Measurements from ENCODE around the gene ATXN10. TPM values are rescaled to one million over a fixed set of nuclear protein-coding genes. Genes with fewer than 3 reads are reported as not detected.

The ATXN10 gene
- total and polyA plus RNA-seq, 11 donors, result 55.0 to 192 (median 149) TPM

DNA sequence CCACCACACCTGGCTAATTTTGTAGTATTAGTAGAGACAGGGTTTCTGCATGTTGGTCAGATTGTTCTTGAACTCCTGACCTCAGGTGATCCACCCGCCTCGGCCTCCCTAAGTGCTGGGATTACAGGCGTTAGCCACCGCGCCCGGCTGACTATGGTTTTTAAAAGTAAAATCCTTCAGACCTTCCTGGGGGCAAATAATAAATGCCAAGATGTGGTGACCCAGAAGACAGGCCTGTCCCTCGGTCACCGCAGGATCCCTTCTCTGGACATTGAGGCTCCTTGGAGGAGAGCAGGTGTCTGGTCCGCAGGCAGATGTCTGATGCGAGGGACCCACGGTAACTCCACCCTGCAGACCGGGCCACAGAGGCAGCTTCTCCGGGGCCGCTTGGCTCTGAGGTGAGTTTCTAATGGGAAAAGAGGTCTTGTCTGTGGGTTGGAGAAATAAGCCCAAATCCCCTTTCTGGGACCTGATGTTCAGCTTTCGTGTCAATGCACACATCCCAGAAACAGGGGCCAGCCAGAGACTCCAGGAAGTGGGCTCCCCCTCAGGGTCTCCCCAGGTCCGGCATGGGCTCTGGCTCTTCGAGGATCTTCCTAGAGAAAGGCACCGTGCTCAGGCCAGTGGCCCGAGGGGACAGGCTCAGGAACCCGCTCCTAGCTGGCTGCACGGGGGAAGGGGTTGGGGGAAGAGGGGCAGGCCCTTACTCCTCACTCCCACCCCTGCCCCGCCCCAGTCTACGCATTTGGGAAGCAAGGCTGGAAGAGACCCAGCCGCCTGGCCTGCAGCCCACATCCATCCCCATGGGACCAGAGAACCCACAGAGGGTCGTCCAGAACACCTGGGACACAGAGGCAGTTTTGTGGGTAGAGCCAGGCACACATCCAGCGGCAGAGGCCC, 204.8 kb downstream of the ATXN10 start:
- intact Hi-C loops (cut with DNase I), result no loop called here
- no peak overlapping the region for H3K4me3 ChIP-seq
- H3K36me3 ChIP-seq, result no peaks in the 10 kb centered on the region
- peaks cover 0 to 38% (median 10%) of the 10 kb centered on the region in 12 donors for H3K4me1 ChIP-seq
- H3K27ac ChIP-seq, result no peak overlapping the region
- TF ChIP-seq POLR2A (IDR thresholded peaks at IDR 0.05), result no peak
- TF ChIP-seq, protein P1, sequence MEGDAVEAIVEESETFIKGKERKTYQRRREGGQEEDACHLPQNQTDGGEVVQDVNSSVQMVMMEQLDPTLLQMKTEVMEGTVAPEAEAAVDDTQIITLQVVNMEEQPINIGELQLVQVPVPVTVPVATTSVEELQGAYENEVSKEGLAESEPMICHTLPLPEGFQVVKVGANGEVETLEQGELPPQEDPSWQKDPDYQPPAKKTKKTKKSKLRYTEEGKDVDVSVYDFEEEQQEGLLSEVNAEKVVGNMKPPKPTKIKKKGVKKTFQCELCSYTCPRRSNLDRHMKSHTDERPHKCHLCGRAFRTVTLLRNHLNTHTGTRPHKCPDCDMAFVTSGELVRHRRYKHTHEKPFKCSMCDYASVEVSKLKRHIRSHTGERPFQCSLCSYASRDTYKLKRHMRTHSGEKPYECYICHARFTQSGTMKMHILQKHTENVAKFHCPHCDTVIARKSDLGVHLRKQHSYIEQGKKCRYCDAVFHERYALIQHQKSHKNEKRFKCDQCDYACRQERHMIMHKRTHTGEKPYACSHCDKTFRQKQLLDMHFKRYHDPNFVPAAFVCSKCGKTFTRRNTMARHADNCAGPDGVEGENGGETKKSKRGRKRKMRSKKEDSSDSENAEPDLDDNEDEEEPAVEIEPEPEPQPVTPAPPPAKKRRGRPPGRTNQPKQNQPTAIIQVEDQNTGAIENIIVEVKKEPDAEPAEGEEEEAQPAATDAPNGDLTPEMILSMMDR (IDR thresholded peaks at IDR 0.05), result no peak
- peaks cover 0 to 43% (median 5%) of the 10 kb centered on the region in 9 donors for H3K27me3 ChIP-seq
- DNase-seq, result peak in 3 of 5 donors; percentile 12 to 17 (median 12)
- 83 to 90% (median 89%) methylated on average over 23 to 26 of the region's 26 CpGs for WGBS, 4 donors
- ATAC-seq, result no peak
- peaks cover 0 to 11% (median 2%) of the 10 kb centered on the region in 12 donors for H3K9me3 ChIP-seq

DNA sequence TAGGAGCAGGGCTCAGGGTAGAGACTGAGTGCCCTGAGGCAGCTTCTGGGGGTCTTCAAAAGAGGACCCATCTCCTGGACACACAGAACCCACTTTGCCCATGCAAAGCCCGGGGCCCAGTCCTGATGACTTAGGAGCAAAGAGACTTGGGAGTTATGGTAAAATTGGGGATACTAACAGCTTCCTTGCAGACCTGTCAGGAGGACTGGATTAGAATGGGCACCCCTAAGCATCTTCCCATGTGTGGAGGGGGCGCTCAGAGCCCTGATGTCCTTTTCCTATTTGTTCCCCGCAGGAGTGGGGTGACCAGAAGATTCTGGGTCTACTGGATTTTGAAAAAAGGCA, 205.4 kb downstream of the ATXN10 start:
- TF ChIP-seq, protein P1 (IDR thresholded peaks at IDR 0.05), result no peak
- no peak for TF ChIP-seq POLR2A (IDR thresholded peaks at IDR 0.05)

DNA sequence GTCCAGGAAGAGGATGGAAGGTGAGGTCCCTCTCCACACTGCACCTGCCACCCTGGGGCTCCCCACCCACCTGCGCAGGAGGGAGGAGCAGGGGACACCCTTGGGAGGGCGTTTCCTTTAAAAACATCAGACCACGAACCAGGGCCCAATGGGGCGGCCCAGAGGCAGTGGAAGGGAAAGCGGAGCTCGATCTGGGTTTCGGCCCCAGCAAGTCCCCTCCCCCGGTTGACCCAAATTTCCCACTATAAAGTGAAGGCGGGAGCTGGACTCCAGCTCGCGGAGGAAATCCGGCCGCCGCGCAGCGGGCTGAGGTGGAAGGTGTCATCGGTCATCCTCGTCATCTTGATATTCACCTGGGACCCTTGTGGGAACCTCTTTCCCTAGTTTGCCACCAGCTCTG, 206.0 kb downstream of the ATXN10 start:
- Histone ChIP-seq H3K9me3 (peaks cover 0 to 8% (median 0%) of the 10 kb centered on the region in 12 donors), H3K36me3 (no peaks in the 10 kb centered on the region), H3K27me3 (peaks cover 0 to 54% (median 5%) of the 10 kb centered on the region in 9 donors), H3K4me1 (peaks cover 0 to 38% (median 10%) of the 10 kb centered on the region in 12 donors), H3K4me3 (no peak overlapping the region), H3K27ac (no peak overlapping the region)
- intact Hi-C loops (cut with DNase I), result no loop called here
- ATAC-seq (no peak), DNase-seq (peak in 3 of 5 donors; percentile 14 to 49 (median 21))
- WGBS, 4 donors, result 54 to 70% (median 61%) methylated on average over 18 of the region's 18 CpGs
- TF ChIP-seq, protein P1 (IDR thresholded peaks at IDR 0.05), result no peak
- no peak for TF ChIP-seq POLR2A (IDR thresholded peaks at IDR 0.05)

More for the DNA sequence above, 205.4 kb downstream of the ATXN10 start:
- H3K4me3 ChIP-seq, result no peak overlapping the region
- DNase-seq (peak in 2 of 5 donors; percentile 5 to 20), ATAC-seq (no peak)
- no peaks in the 10 kb centered on the region for H3K36me3 ChIP-seq
- H3K27ac ChIP-seq, result no peak overlapping the region
- H3K27me3 ChIP-seq, result peaks cover 0 to 47% (median 5%) of the 10 kb centered on the region in 9 donors
- 79 to 100% (median 91%) methylated on average over 3 of the region's 3 CpGs for WGBS, 4 donors
- intact Hi-C loops (cut with DNase I), result no loop called here
- peaks cover 0 to 38% (median 10%) of the 10 kb centered on the region in 12 donors for H3K4me1 ChIP-seq
- peaks cover 0 to 11% (median 2%) of the 10 kb centered on the region in 12 donors for H3K9me3 ChIP-seq

DNA sequence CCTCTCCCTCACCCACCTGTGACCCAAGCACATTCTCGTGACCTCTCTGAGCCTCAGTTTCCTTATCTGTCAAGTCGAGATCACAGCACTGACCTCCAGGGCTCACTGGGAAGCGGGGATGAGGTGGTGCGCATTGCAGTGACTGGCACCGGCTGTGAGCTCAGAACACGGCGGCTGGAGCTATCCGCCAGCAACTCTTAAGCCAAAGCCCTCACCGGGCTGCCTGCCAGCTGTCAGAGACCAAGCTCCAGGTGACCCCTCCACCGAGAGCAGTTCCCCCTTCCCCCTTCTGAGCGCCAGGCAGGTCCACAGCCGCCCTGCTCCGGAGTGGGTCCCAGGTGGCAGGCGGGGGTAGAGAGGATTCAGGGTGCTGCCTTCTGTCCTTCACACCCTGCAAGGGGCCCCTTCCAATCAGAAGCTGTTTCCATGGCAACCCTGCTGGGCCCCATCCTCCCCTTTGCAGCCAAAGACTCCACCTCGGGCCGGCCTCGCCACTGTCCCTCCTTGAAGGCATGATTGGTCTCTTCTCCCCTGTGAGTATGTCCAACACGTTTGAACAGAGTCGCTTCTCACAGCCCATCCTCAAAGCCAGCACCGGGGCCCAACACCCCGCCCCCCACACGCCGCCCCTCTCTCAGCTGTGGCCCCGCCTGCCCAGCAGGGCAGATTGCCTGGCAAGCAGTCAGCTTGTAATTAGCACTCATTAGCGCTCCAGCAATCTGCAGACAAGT, 206.6 kb downstream of the ATXN10 start:
- 13 to 20% (median 17%) methylated on average over 19 to 25 of the region's 25 CpGs for WGBS, 4 donors
- peaks cover 0 to 38% (median 10%) of the 10 kb centered on the region in 12 donors for H3K4me1 ChIP-seq
- intact Hi-C loops (cut with DNase I), result no loop called here
- H3K27me3 ChIP-seq, result peaks cover 0 to 58% (median 5%) of the 10 kb centered on the region in 9 donors
- no peaks in the 10 kb centered on the region for H3K36me3 ChIP-seq
- no peak overlapping the region for H3K4me3 ChIP-seq
- no peak for TF ChIP-seq POLR2A (IDR thresholded peaks at IDR 0.05)
- TF ChIP-seq, protein P1 (IDR thresholded peaks at IDR 0.05), result no peak
- ATAC-seq, result peak in 3 of 4 donors; percentile 22 to 55 (median 37)
- peak in 4 of 5 donors; percentile 33 to 74 (median 55) for DNase-seq
- no peak overlapping the region for H3K27ac ChIP-seq
- peaks cover 0 to 2% (median 0%) of the 10 kb centered on the region in 12 donors for H3K9me3 ChIP-seq
